Measurements from ENCODE around the gene GCN1. TPM values are rescaled to one million over a fixed set of nuclear protein-coding genes. Genes with fewer than 3 reads are reported as not detected.

GCN1 gene
- total and polyA plus RNA-seq, 2 donors (not counting 3 experiments of a cell fraction or from before 2014, with no cell fraction given), result 30.1 to 101 TPM

- CTCF ChIA-PET, result interaction anchor here (2.1 kb wide), 1 partner anchor 11 kb away, joined by 4 read pairs; no protein-coding TSS in a partner anchor
- Histone ChIP-seq H3K9me1 (replicated peaks; ENCODE audit: control insufficient read depth, extremely low read depth, insufficient read depth, low read length) (no peaks in the 10 kb centered on the region), H3K27me3 (ENCODE audit: control insufficient read depth in 2 of 2, insufficient read depth in 2 of 2, low read length in 2 of 2) (no peaks in the 10 kb centered on the region), H3K4me1 (ENCODE audit: control insufficient read depth, extremely low read depth, insufficient read depth, low read length) (peaks cover 7% of the 10 kb centered on the region), H3K27ac (ENCODE audit: insufficient read depth, low read depth, low read length) (no peak overlapping the region), H2AFZ (ENCODE audit: low read depth, low read length) (no peak overlapping the region), H3K9ac (replicated peaks; ENCODE audit: extremely low read depth, insufficient read depth, low read length) (no peak overlapping the region), H3K9me3 (replicated peaks; ENCODE audit: control insufficient read depth, insufficient read depth, low read length) (no peaks in the 10 kb centered on the region), H3K4me3 (replicated peaks in 1 of 3; ENCODE audit: insufficient read depth in 1 of 3, low read depth in 1 of 3, low read length in 3 of 3) (no peak overlapping the region), H4K20me1 (replicated peaks; ENCODE audit: control insufficient read depth, extremely low read depth, insufficient read depth, low read length) (no peaks in the 10 kb centered on the region), H3K4me2 (ENCODE audit: insufficient read depth, low read length) (no peak overlapping the region), H3K36me3 (ENCODE audit: control insufficient read depth in 2 of 2, extremely low read depth in 1 of 2, insufficient read depth in 2 of 2, low read length in 2 of 2) (peaks cover 18 to 57% of the 10 kb centered on the region in 2 experiments), H3K79me2 (ENCODE audit: control insufficient read depth, insufficient read depth, low read length) (no peaks in the 10 kb centered on the region)
- DNase-seq (ENCODE audit: low read depth, low spot score) (no peak), FAIRE-seq (no peak)
- TF ChIP-seq JUN (IDR thresholded peaks at IDR 0.05; ENCODE audit: borderline replicate concordance, insufficient read depth, insufficient read length, low read depth), result no peak
- no peak for TF ChIP-seq GATA2 (IDR thresholded peaks at IDR 0.05; ENCODE audit: insufficient read depth, insufficient read length, low read depth, low read length)
- TF ChIP-seq FOS (IDR thresholded peaks at IDR 0.05; ENCODE audit: borderline replicate concordance, insufficient read depth, low read length), result no peak
- no peak for TF ChIP-seq POLR2AphosphoS5 (IDR thresholded peaks at IDR 0.05; ENCODE audit: insufficient read depth, low read depth, low read length)
- TF ChIP-seq EZH2 (IDR thresholded peaks at IDR 0.05; ENCODE audit: borderline replicate concordance, low read depth, low read length, severe bottlenecking), result no peak
- no peak for TF ChIP-seq MYC (IDR thresholded peaks at IDR 0.05; ENCODE audit: low read depth, low read length)
- no peak for TF ChIP-seq POLR2A (IDR thresholded peaks at IDR 0.05; ENCODE audit: low read depth, low read length)
- intact Hi-C loops (cut with micrococcal nuclease) (no loop called here), dilution Hi-C loops (cut with MboI; ENCODE audit: extremely low pct_ligation_motif_present, low sequenced_read_pairs) (no loop called here)
- BruUV-seq (replicated peaks), result no TSS peak
- POLR2A ChIA-PET, result no interaction called here
These were observed 31.8 kb downstream of the GCN1 start for GRCh38 chr12:120162763-120163162.

DNA sequence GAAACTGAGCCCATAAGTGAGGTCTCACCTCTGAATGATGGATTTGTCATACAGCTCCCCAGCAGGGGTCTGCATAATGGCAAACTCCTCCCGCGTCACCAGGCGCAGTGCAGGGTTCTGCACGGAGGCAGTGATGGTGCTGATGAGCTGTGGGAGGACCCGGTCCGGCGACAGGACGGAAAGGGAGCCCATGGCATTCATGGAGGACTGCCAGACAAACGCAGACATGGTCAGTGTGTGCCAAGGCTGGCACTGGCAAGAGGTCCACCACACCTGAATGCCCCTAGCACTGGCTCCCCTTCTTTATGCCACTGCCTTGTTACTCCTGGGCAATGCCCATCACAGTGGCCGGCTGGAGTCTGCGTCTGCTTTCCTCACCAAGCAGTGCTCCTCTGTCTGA is 32.7 kb downstream of the GCN1 start:
- dilution Hi-C loops (cut with MboI; ENCODE audit: extremely low pct_ligation_motif_present, low sequenced_read_pairs) (no loop called here), intact Hi-C loops (cut with micrococcal nuclease) (no loop called here)
- Histone ChIP-seq H3K4me3 (replicated peaks in 1 of 3; ENCODE audit: insufficient read depth in 1 of 3, low read depth in 1 of 3, low read length in 3 of 3) (no peak overlapping the region), H3K4me1 (ENCODE audit: control insufficient read depth, extremely low read depth, insufficient read depth, low read length) (no peaks in the 10 kb centered on the region), H3K27me3 (ENCODE audit: control insufficient read depth in 2 of 2, insufficient read depth in 2 of 2, low read length in 2 of 2) (no peaks in the 10 kb centered on the region), H4K20me1 (replicated peaks; ENCODE audit: control insufficient read depth, extremely low read depth, insufficient read depth, low read length) (no peaks in the 10 kb centered on the region), H3K9ac (replicated peaks; ENCODE audit: extremely low read depth, insufficient read depth, low read length) (no peak overlapping the region), H2AFZ (ENCODE audit: low read depth, low read length) (no peak overlapping the region), H3K36me3 (ENCODE audit: control insufficient read depth in 2 of 2, extremely low read depth in 1 of 2, insufficient read depth in 2 of 2, low read length in 2 of 2) (peaks cover 24 to 60% of the 10 kb centered on the region in 2 experiments), H3K4me2 (ENCODE audit: insufficient read depth, low read length) (no peak overlapping the region), H3K9me3 (replicated peaks; ENCODE audit: control insufficient read depth, insufficient read depth, low read length) (no peaks in the 10 kb centered on the region), H3K9me1 (replicated peaks; ENCODE audit: control insufficient read depth, extremely low read depth, insufficient read depth, low read length) (no peaks in the 10 kb centered on the region), H3K27ac (ENCODE audit: insufficient read depth, low read depth, low read length) (no peak overlapping the region), H3K79me2 (ENCODE audit: control insufficient read depth, insufficient read depth, low read length) (no peaks in the 10 kb centered on the region)
- no peak for DNase-seq (ENCODE audit: low read depth, low spot score)
- ChIA-PET CTCF (interaction anchor here (2.1 kb wide), 1 partner anchor 12 kb away, joined by 4 read pairs; no protein-coding TSS in a partner anchor), POLR2A (interaction anchor here (1.6 kb wide), 1 partner anchor 40 kb away, joined by 7 read pairs; the partner anchor contains the start of gene RPLP0)
- no TSS peak for BruUV-seq (replicated peaks)
- FAIRE-seq, result no peak
- no peak for TF ChIP-seq EZH2 (IDR thresholded peaks at IDR 0.05; ENCODE audit: borderline replicate concordance, low read depth, low read length, severe bottlenecking)
- no peak for TF ChIP-seq FOS (IDR thresholded peaks at IDR 0.05; ENCODE audit: borderline replicate concordance, insufficient read depth, low read length)
- no peak for TF ChIP-seq GATA2 (IDR thresholded peaks at IDR 0.05; ENCODE audit: insufficient read depth, insufficient read length, low read depth, low read length)
- TF ChIP-seq JUN (IDR thresholded peaks at IDR 0.05; ENCODE audit: borderline replicate concordance, insufficient read depth, insufficient read length, low read depth), result no peak
- TF ChIP-seq POLR2AphosphoS5 (IDR thresholded peaks at IDR 0.05; ENCODE audit: insufficient read depth, low read depth, low read length), result no peak
- TF ChIP-seq MYC (IDR thresholded peaks at IDR 0.05; ENCODE audit: low read depth, low read length), result no peak
- TF ChIP-seq CTCF (IDR thresholded peaks at IDR 0.05; ENCODE audit: extremely low read depth in 1 of 2, insufficient read depth in 1 of 2, low read depth in 1 of 2, low read length in 2 of 2), result no peak
- TF ChIP-seq POLR2A (IDR thresholded peaks at IDR 0.05; ENCODE audit: low read depth, low read length), result no peak
- TF ChIP-seq, protein P1, sequence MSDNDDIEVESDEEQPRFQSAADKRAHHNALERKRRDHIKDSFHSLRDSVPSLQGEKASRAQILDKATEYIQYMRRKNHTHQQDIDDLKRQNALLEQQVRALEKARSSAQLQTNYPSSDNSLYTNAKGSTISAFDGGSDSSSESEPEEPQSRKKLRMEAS (IDR thresholded peaks at IDR 0.05; ENCODE audit: insufficient read depth, insufficient read length), result no peak

All from endothelial cell of umbilical vein (primary cell).